GM21515 (cell line): Measurements from ENCODE around the gene CYSRT1.

Experiments
- ATAC-seq: cut with Tn5 transposase; IDR thresholded peaks from one replicate; pipeline ENCODE4 v1.9.1; 2021; ENCODE audit not compliant: unreplicated experiment

The CYSRT1 gene

GRCh38 chr9:137223078-137223970 is 1.6 kb upstream of the CYSRT1 start:
- peak; percentile 63 for ATAC-seq

- no peak for ATAC-seq
Measured at GRCh38 chr9:137225699-137226331, 841 bp downstream of the CYSRT1 start.

- ATAC-seq, result no peak
Measured at GRCh38 chr9:137226338-137227053, 1.5 kb downstream of the CYSRT1 start.

- ATAC-seq, result no peak
Measured at GRCh38 chr9:137227054-137227852, 2.3 kb downstream of the CYSRT1 start, which contains the start of gene RNF224. RNF224 (plus strand) TSS chr9:137227502; CDS start chr9:137228336, 834 bp downstream.

GRCh38 chr9:137227853-137228505 is 3.0 kb downstream of the CYSRT1 start:
- no peak for ATAC-seq

- ATAC-seq, result no peak
Measured at GRCh38 chr9:137228506-137228967, 3.6 kb downstream of the CYSRT1 start.

GRCh38 chr9:137228968-137229896 is 4.3 kb downstream of the CYSRT1 start:
- ATAC-seq, result no peak

GRCh38 chr9:137229903-137230704 is 5.1 kb downstream of the CYSRT1 start:
- no peak for ATAC-seq

GRCh38 chr9:137230705-137231371 is 5.9 kb downstream of the CYSRT1 start, which contains the start of gene SLC34A3:
SLC34A3 (plus strand) TSS chr9:137230901; CDS start chr9:137231703, 802 bp downstream.
- ATAC-seq, result no peak

- no peak for ATAC-seq
Measured at GRCh38 chr9:137231372-137232039, 6.5 kb downstream of the CYSRT1 start.

- ATAC-seq, result no peak
Measured at GRCh38 chr9:137232101-137232500, 7.1 kb downstream of the CYSRT1 start.

GRCh38 chr9:137232510-137232909 is 7.5 kb downstream of the CYSRT1 start:
- ATAC-seq, result no peak

GRCh38 chr9:137233143-137233980 is 8.4 kb downstream of the CYSRT1 start:
- ATAC-seq, result no peak

GRCh38 chr9:137234055-137234697 is 9.2 kb downstream of the CYSRT1 start:
- ATAC-seq, result no peak

GRCh38 chr9:137234758-137235423 is 9.9 kb downstream of the CYSRT1 start:
- no peak for ATAC-seq
